GM06990 (cell line): ENCODE results near the gene REPS1.
A peak's percentile ranks its signal among the peaks of the same experiment; 100 is the strongest.
"Not testable (repeated sequence)": the region's sequence is repeated elsewhere in the genome, so short reads cannot be mapped to it uniquely, and the experiment has no call there.

Source experiments
- DNase-seq: peaks from one replicate; pipeline ENCODE4 v3.0.0-alpha.2; 2011; ENCODE audit not compliant: insufficient read length; ENCODE audit errors: extremely low read depth
- H3K27me3 ChIP-seq: replicated peaks from 2 replicates; pipeline ENCODE4 v1.6.0; 2011; ENCODE audit warnings: low read length; ENCODE audit not compliant: control insufficient read depth, insufficient read depth
- H3K36me3 ChIP-seq: 2 replicates; pipeline ENCODE4 v1.5.1; 2011; ENCODE audit warnings: low read length; ENCODE audit not compliant: control insufficient read depth, insufficient read depth
- H3K4me3 ChIP-seq: replicated peaks from 2 replicates; pipeline ENCODE4 v1.5.1; 2011; ENCODE audit warnings: low read depth, mild to moderate bottlenecking, control low read depth, low read length
- CTCF ChIP-seq: IDR thresholded peaks from 2 replicates; pipeline ENCODE4 v1.5.1; 2011; ENCODE audit warnings: low read length, control low read depth, mild to moderate bottlenecking, inconsistent platforms; ENCODE audit not compliant: insufficient read depth, poor library complexity, severe bottlenecking

REPS1 gene

GRCh38 chr6:139028658-139029469, 40.8 kb upstream of the REPS1 start, which contains the start of gene ABRACL:
ABRACL (plus strand) TSS chr6:139028745; CDS start chr6:139034161, 5,416 bp downstream.
- H3K36me3 ChIP-seq = peaks cover 4% of the 10 kb centered on the region; the same call in 1 of the 2 replicates
- peak; percentile 83 for DNase-seq
- no peaks in the 10 kb centered on the region for H3K27me3 ChIP-seq
- no peak for TF ChIP-seq CTCF
- peak within 1 kb of the TSS; percentile 95 for H3K4me3 ChIP-seq

DNA sequence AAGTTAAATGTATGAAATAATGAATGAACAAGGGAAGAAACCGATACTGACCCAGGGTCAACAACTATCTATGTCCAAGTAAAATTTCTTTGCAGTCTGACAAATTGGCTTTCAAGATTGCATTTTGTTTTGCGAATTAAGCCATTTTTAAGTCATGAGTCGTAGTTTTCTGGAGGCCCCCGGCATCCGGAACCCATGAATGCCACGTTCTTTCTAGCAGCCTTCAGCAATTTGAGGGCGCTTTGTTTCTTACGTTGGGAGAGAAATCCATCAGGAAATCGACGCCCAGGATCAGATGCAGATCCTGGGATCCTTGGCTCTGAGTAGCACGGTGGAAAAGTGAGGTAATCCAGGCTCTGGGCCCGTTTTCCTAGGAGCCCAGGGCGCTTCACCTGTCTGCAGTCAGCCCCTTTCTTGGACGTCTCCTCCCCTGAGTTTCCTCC, 40.2 kb upstream of the REPS1 start:
- Histone ChIP-seq H3K36me3 (no peaks in the 10 kb centered on the region), H3K4me3 (peak overlapping the region; percentile 95), H3K27me3 (no peaks in the 10 kb centered on the region)
- TF ChIP-seq CTCF = no peak
- no peak for DNase-seq

- no peak for TF ChIP-seq CTCF
- DNase-seq = peak; percentile 22
- no peaks in the 10 kb centered on the region for H3K27me3 ChIP-seq
- H3K4me3 ChIP-seq = peak overlapping the region; percentile 95
- H3K36me3 ChIP-seq = no peaks in the 10 kb centered on the region
These were observed 39.6 kb upstream of the REPS1 start for GRCh38 chr6:139027620-139028182.

DNA sequence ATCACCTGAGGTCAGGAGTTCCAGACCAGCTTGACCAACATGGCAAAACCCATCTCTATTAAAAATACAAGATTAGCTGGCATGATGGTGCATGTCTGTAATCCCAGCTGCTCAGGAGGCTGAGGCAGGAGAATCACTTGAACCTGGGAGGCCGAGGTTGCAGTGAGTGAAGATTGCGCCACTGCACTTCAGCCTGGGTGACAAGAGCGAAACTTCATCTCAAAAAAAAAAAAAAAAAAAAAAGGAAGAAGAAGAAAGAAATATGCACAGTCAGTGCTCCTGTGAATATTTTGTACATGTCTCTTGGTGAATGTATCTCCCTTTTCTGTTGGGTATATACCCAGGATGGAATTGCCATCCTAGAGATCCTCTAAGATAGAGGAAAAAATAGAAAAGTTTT, 37.4 kb upstream of the REPS1 start:
- not testable (repeated sequence) for H3K36me3 ChIP-seq, H3K27me3 ChIP-seq, DNase-seq, H3K4me3 ChIP-seq

- TF ChIP-seq CTCF = no peak
- DNase-seq = no peak
- Histone ChIP-seq H3K27me3 (no peaks in the 10 kb centered on the region), H3K36me3 (no peaks in the 10 kb centered on the region), H3K4me3 (no peak overlapping the region)
These were observed 32.6 kb upstream of the REPS1 start for GRCh38 chr6:139020689-139021088.

DNA sequence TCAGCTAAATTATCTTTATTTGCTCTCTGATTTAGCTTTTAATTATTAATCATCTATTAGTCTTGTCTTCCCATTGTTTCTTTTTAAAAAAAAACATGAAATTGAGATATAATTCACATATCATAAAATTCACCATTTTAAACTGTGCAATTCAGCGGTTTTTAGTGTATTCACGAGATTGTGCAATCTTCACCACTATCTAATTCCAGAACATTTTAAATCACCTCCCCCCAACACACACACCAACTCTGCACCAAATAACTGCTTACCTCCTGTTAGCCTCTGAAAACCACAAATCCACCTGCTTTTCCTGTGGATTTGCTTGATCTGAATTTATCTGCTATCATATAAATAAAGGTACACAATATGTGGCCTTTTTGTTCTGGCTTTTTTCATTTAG, 31.7 kb upstream of the REPS1 start:
- DNase-seq = no peak
- no peak for TF ChIP-seq CTCF

More for the DNA sequence above, 31.7 kb upstream of the REPS1 start:
- no peaks in the 10 kb centered on the region for H3K27me3 ChIP-seq
- no peak overlapping the region for H3K4me3 ChIP-seq
- no peaks in the 10 kb centered on the region for H3K36me3 ChIP-seq
